ENCODE measurements around the gene GAS6. TPM values are rescaled to one million over a fixed set of nuclear protein-coding genes. Genes with fewer than 3 reads are reported as not detected.
"Not testable (repeated sequence)": the region's sequence is repeated elsewhere in the genome, so short reads cannot be mapped to it uniquely, and the experiment has no call there.

Gene GAS6
- total RNA-seq, 1 experiment from 2014 or later, result 93.8 TPM

- ChIA-PET POLR2A (ENCODE audit: unreplicated experiment) (no interaction called here), CTCF (no interaction called here)
- no peak overlapping the region for H3K4me2 ChIP-seq
- H3F3A ChIP-seq (ENCODE audit: insufficient read depth, low read depth), result no peaks in the 10 kb centered on the region
- no peaks in the 10 kb centered on the region for H3K36me3 ChIP-seq (ENCODE audit: low read depth)
- no peak overlapping the region for H3K4me3 ChIP-seq
- no peaks in the 10 kb centered on the region for H3K9me2 ChIP-seq (ENCODE audit: insufficient read depth)
- H3K79me2 ChIP-seq (ENCODE audit: low read depth), result no peaks in the 10 kb centered on the region
- no peaks in the 10 kb centered on the region for H4K20me1 ChIP-seq (ENCODE audit: insufficient read depth)
- no peak overlapping the region for H3K27ac ChIP-seq
- no peak for TF ChIP-seq CTCF (conservative IDR thresholded peaks at IDR 0.05)
- BruUV-seq (replicated peaks), result no TSS peak
- intact Hi-C loops (cut with micrococcal nuclease; ENCODE audit: unreplicated experiment), result no loop called here
- no peaks in the 10 kb centered on the region for H3K4me1 ChIP-seq (replicated peaks; ENCODE audit: insufficient read depth)
- H3K9me3 ChIP-seq (ENCODE audit: insufficient read depth, low read depth), result no peaks in the 10 kb centered on the region
- H2AFZ ChIP-seq, result no peak overlapping the region
- no peak for DNase-seq
- no peaks in the 10 kb centered on the region for H3K27me3 ChIP-seq (ENCODE audit: insufficient read depth, low read depth)
These were observed 10.9 kb upstream of the GAS6 start for GRCh38 chr13:113874579-113875428.

- POLR2A ChIA-PET (ENCODE audit: unreplicated experiment), result no interaction called here
- DNase-seq, result no peak
These were observed 10.3 kb upstream of the GAS6 start for GRCh38 chr13:113874177-113874576.

GRCh38 chr13:113869263-113869662, 5.4 kb upstream of the GAS6 start:
- H3K9me3 ChIP-seq (ENCODE audit: insufficient read depth, low read depth), result 0 out of 2 replicates have a peak, but pooled peaks cover 10% of the 10 kb centered on the region
- CTCF ChIA-PET, result no interaction called here
- intact Hi-C loops (cut with micrococcal nuclease; ENCODE audit: unreplicated experiment), result no loop called here

More at GRCh38 chr13:113874177-113874576, 10.3 kb upstream of the GAS6 start:
- H3K9me3 ChIP-seq (ENCODE audit: insufficient read depth, low read depth), result no peaks in the 10 kb centered on the region
- H3K4me2 ChIP-seq, result no peak overlapping the region
- no peaks in the 10 kb centered on the region for H3K9me2 ChIP-seq (ENCODE audit: insufficient read depth)
- H3K36me3 ChIP-seq (ENCODE audit: low read depth), result no peaks in the 10 kb centered on the region
- no peaks in the 10 kb centered on the region for H3K4me1 ChIP-seq (replicated peaks; ENCODE audit: insufficient read depth)
- TF ChIP-seq EZH2 (IDR thresholded peaks at IDR 0.05; ENCODE audit: low read depth), result no peak
- no peak for TF ChIP-seq CTCF (conservative IDR thresholded peaks at IDR 0.05)
- no peak overlapping the region for H3K4me3 ChIP-seq
- intact Hi-C loops (cut with micrococcal nuclease; ENCODE audit: unreplicated experiment), result no loop called here
- no peaks in the 10 kb centered on the region for H3K27me3 ChIP-seq (ENCODE audit: insufficient read depth, low read depth)
- H4K20me1 ChIP-seq (ENCODE audit: insufficient read depth), result no peaks in the 10 kb centered on the region
- no peak overlapping the region for H2AFZ ChIP-seq
- H3K27ac ChIP-seq, result no peak overlapping the region
- no peaks in the 10 kb centered on the region for H3K79me2 ChIP-seq (ENCODE audit: low read depth)
- BruUV-seq (replicated peaks), result no TSS peak
- no peaks in the 10 kb centered on the region for H3F3A ChIP-seq (ENCODE audit: insufficient read depth, low read depth)
- CTCF ChIA-PET, result no interaction called here

GRCh38 chr13:113867913-113868312, 4.0 kb upstream of the GAS6 start:
- CTCF ChIA-PET; H3K9me3 ChIP-seq (ENCODE audit: insufficient read depth, low read depth); DNase-seq; H2AFZ ChIP-seq; H3K4me2 ChIP-seq; H3K27me3 ChIP-seq (ENCODE audit: insufficient read depth, low read depth); H3K9me2 ChIP-seq (ENCODE audit: insufficient read depth); H3K27ac ChIP-seq; H4K20me1 ChIP-seq (ENCODE audit: insufficient read depth); H3K36me3 ChIP-seq (ENCODE audit: low read depth); H3F3A ChIP-seq (ENCODE audit: insufficient read depth, low read depth); H3K4me1 ChIP-seq (replicated peaks; ENCODE audit: insufficient read depth); BruUV-seq (replicated peaks); intact Hi-C loops (cut with micrococcal nuclease; ENCODE audit: unreplicated experiment); POLR2A ChIA-PET (ENCODE audit: unreplicated experiment); H3K79me2 ChIP-seq (ENCODE audit: low read depth); H3K4me3 ChIP-seq: not testable (repeated sequence)

More at GRCh38 chr13:113869263-113869662, 5.4 kb upstream of the GAS6 start:
- TF ChIP-seq CTCF (conservative IDR thresholded peaks at IDR 0.05) (no peak), EZH2 (IDR thresholded peaks at IDR 0.05; ENCODE audit: low read depth) (no peak)
- no peaks in the 10 kb centered on the region for H3K9me2 ChIP-seq (ENCODE audit: insufficient read depth)
- H4K20me1 ChIP-seq (ENCODE audit: insufficient read depth), result no peaks in the 10 kb centered on the region
- H3K27me3 ChIP-seq (ENCODE audit: insufficient read depth, low read depth), result peaks cover 7% of the 10 kb centered on the region; the same call in 1 of the 2 replicates
- no peak for DNase-seq
- H3K27ac ChIP-seq, result no peak overlapping the region
- POLR2A ChIA-PET (ENCODE audit: unreplicated experiment), result no interaction called here
- no peaks in the 10 kb centered on the region for H3F3A ChIP-seq (ENCODE audit: insufficient read depth, low read depth)
- no TSS peak for BruUV-seq (replicated peaks)
- no peak overlapping the region for H3K4me3 ChIP-seq
- H3K36me3 ChIP-seq (ENCODE audit: low read depth), result no peaks in the 10 kb centered on the region
- H2AFZ ChIP-seq, result no peak overlapping the region
- no peaks in the 10 kb centered on the region for H3K79me2 ChIP-seq (ENCODE audit: low read depth)
- peaks cover 8% of the 10 kb centered on the region; the same call in 1 of the 2 replicates for H3K4me1 ChIP-seq (replicated peaks; ENCODE audit: insufficient read depth)
- no peak overlapping the region for H3K4me2 ChIP-seq

Data from PC-9 (cell line).